Panc1 (cell line): ENCODE results near the gene NFIB. TPM values are rescaled to one million over a fixed set of nuclear protein-coding genes. Genes with fewer than 3 reads are reported as not detected.
A peak's percentile ranks its signal among the peaks of the same experiment; 100 is the strongest.

Source experiments
- ATAC-seq: fragments of 200-7000 bp; cut with Tn5 transposase; 2 replicates; pipeline ENCODE4 v1.9.1; 2020; ENCODE audit warnings: mild to moderate bottlenecking, moderate library complexity
- BruUV-seq: library from RNA; stranded (reverse); fragments of 400-500 nt; replicated peaks from 2 replicates; lab custom pipeline; 2021; lab: Mats Ljungman, UMichigan
- CTCF ChIA-PET: fragments of 300-600 bp; sonication (Branson Sonifier 250); formaldehyde crosslinking; loops from one replicate; lab custom pipeline; 2022; ENCODE audit warnings: antibody characterized with exemption; lab: Charles Lee
- POLR2A ChIA-PET: fragments of 300-600 bp; sonication (Branson Sonifier 250); formaldehyde crosslinking; loops from one replicate; lab custom pipeline; 2022; ENCODE audit warnings: antibody characterized with exemption; lab: Charles Lee
- DNase-seq: peaks from one replicate; pipeline ENCODE4 v3.0.0-alpha.2; 2010; ENCODE audit warnings: low read depth, low spot score
- H3K27ac ChIP-seq: 2 replicates; pipeline ENCODE4 v1.5.1; 2011; ENCODE audit warnings: mild to moderate bottlenecking, low read length, inconsistent platforms
- H3K27me3 ChIP-seq: fragments of 200-500 bp; sonication (Bioruptor generic); 2 replicates; pipeline ENCODE4 v1.6.0; 2014; ENCODE audit warnings: low read length, inconsistent platforms; ENCODE audit not compliant: control insufficient read depth, insufficient read depth
- H3K36me3 ChIP-seq: fragments of 200-500 bp; sonication (Bioruptor generic); 2 replicates; pipeline ENCODE4 v1.5.1; 2014; ENCODE audit warnings: inconsistent platforms, mild to moderate bottlenecking, low read length, moderate library complexity; ENCODE audit not compliant: control insufficient read depth, insufficient read depth
- H3K4me1 ChIP-seq: 2 replicates; pipeline ENCODE4 v1.5.1; 2011; ENCODE audit warnings: inconsistent platforms, mild to moderate bottlenecking, low read length, moderate library complexity; ENCODE audit not compliant: control insufficient read depth, insufficient read depth
- H3K4me3 ChIP-seq, 2 experiments: 2 replicates each; pipeline ENCODE4 v1.5.1; 2011 to 2012; ENCODE audit warnings: low read depth in 2 of 2, low read length in 2 of 2, mild to moderate bottlenecking in 2 of 2, inconsistent platforms in 1 of 2, moderate library complexity in 1 of 2
- H3K9me3 ChIP-seq: fragments of 200-500 bp; sonication (Bioruptor generic); 2 replicates; pipeline ENCODE4 v1.5.1; 2014; ENCODE audit warnings: low read depth, mild to moderate bottlenecking, inconsistent platforms, low read length, moderate library complexity; ENCODE audit not compliant: control insufficient read depth, insufficient read depth
- POLR2AphosphoS5 ChIP-seq: IDR thresholded peaks from 2 replicates; pipeline ENCODE4 v1.6.1; 2012; ENCODE audit warnings: mild to moderate bottlenecking, low read depth, low read length, moderate library complexity
- REST ChIP-seq, 2 experiments: IDR thresholded peaks; 2 replicates each; pipeline ENCODE4 v1.6.1; 2011 to 2012; ENCODE audit warnings: low read depth in 2 of 2, control low read depth in 1 of 2, low read length in 1 of 2, mild to moderate bottlenecking in 1 of 2, moderate library complexity in 1 of 2; ENCODE audit not compliant: insufficient read depth in 1 of 2
- SIN3A ChIP-seq: IDR thresholded peaks from 2 replicates; pipeline ENCODE4 v1.6.1; 2012; ENCODE audit warnings: low read depth, mild to moderate bottlenecking, low read length, moderate library complexity, borderline replicate concordance; ENCODE audit not compliant: insufficient read depth
- TCF7L2 ChIP-seq: IDR thresholded peaks from 2 replicates; pipeline ENCODE4 v1.6.1; 2011; ENCODE audit warnings: mild to moderate bottlenecking, low read depth, low read length, inconsistent platforms
- in situ Hi-C: cut with HindIII; loops from 2 replicates; pipeline ENCODE4 v1.10.0; 2016; ENCODE audit warnings: low sequenced_read_pairs, low pct_unique_long_range_greater_than_20kb
- intact Hi-C: fragments of 100-400 bp; cut with micrococcal nuclease; formaldehyde crosslinking; loops from one replicate; pipeline ENCODE4 v1.10.0; 2022; ENCODE audit not compliant: unreplicated experiment
- total RNA-seq: library from RNA; stranded (reverse); gene quantifications from one replicate; pipeline ENCODE4 v1.2.1, GENCODE V29; 2021; ENCODE audit not compliant: unreplicated experiment
- TF ChIP-seq, protein P1 (sequence below): fragments of 450-650 bp; IDR thresholded peaks from 2 replicates; pipeline ENCODE4 v1.5.1; 2017; ENCODE audit warnings: mild to moderate bottlenecking

Gene NFIB
- total RNA-seq, 1 experiment from 2014 or later, result 26.7 TPM

- H3K27me3 ChIP-seq, result no peaks in the 10 kb centered on the region
- in situ Hi-C loops (no loop called here), intact Hi-C loops (no loop called here)
- H3K4me3 ChIP-seq, result no peak overlapping the region
- no TSS peak for BruUV-seq
- ChIA-PET POLR2A (no interaction called here), CTCF (no interaction called here)
- ATAC-seq (peak; percentile 92), DNase-seq (no peak)
- no peak for TF ChIP-seq POLR2AphosphoS5
- TF ChIP-seq, protein P1, sequence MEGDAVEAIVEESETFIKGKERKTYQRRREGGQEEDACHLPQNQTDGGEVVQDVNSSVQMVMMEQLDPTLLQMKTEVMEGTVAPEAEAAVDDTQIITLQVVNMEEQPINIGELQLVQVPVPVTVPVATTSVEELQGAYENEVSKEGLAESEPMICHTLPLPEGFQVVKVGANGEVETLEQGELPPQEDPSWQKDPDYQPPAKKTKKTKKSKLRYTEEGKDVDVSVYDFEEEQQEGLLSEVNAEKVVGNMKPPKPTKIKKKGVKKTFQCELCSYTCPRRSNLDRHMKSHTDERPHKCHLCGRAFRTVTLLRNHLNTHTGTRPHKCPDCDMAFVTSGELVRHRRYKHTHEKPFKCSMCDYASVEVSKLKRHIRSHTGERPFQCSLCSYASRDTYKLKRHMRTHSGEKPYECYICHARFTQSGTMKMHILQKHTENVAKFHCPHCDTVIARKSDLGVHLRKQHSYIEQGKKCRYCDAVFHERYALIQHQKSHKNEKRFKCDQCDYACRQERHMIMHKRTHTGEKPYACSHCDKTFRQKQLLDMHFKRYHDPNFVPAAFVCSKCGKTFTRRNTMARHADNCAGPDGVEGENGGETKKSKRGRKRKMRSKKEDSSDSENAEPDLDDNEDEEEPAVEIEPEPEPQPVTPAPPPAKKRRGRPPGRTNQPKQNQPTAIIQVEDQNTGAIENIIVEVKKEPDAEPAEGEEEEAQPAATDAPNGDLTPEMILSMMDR, result no peak
- TF ChIP-seq REST (IDR thresholded peaks at IDR 0.05; ENCODE audit: insufficient read depth in 1 of 2, low read depth in 2 of 2, low read length in 1 of 2), result no peak
- peak; percentile 81 for TF ChIP-seq TCF7L2
- no peaks in the 10 kb centered on the region for H3K36me3 ChIP-seq
- no peaks in the 10 kb centered on the region for H3K9me3 ChIP-seq
- peak overlapping the region; percentile 59 for H3K27ac ChIP-seq
- H3K4me1 ChIP-seq, result peaks cover 4% of the 10 kb centered on the region; the same call in 1 of the 2 replicates
Observed at GRCh38 chr9:14251154-14252071, 62.5 kb downstream of the NFIB start.

DNA sequence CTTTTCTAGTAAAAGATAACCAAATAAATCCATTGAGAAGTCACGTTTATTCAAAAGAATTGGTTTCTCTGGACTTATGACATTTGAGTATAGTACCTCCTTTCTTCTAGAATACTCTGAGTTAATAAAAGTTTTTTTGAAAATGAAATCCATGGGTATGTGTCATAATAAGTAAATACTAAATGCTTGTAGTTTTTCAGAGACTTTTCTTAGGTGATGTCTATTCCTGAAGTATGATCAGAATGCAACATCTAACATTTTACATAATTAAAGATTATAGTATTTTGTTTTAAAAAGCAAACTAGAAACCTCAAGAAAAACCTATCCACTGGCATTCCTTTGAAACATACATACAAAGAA lies 63.2 kb downstream of the NFIB start:
- intact Hi-C loops, result no loop called here
- H3K4me1 ChIP-seq, result peaks cover 4% of the 10 kb centered on the region; the same call in 1 of the 2 replicates
- BruUV-seq, result no TSS peak
- H3K36me3 ChIP-seq, result no peaks in the 10 kb centered on the region
- ATAC-seq, result no peak
- no peak for DNase-seq
- CTCF ChIA-PET, result no interaction called here
- no peak for TF ChIP-seq SIN3A
- TF ChIP-seq TCF7L2, result no peak
- TF ChIP-seq POLR2AphosphoS5, result no peak
- TF ChIP-seq, protein P1, result no peak
- TF ChIP-seq REST (IDR thresholded peaks at IDR 0.05; ENCODE audit: insufficient read depth in 1 of 2, low read depth in 2 of 2, low read length in 1 of 2), result no peak
- H3K27me3 ChIP-seq, result no peaks in the 10 kb centered on the region
- POLR2A ChIA-PET, result no interaction called here
- in situ Hi-C loops, result no loop called here
- H3K27ac ChIP-seq, result peak overlapping the region; percentile 74
- H3K9me3 ChIP-seq, result no peaks in the 10 kb centered on the region
- no peak overlapping the region for H3K4me3 ChIP-seq
